ENCODE data around the gene KAT2B.
A peak's percentile ranks its signal among the peaks of the same experiment; 100 is the strongest.

Gene KAT2B

GRCh38 chr3:20077068-20077467 is 36.8 kb downstream of the KAT2B start:
- DNase-seq (ENCODE audit: low read depth): no peak
- TF ChIP-seq, protein P1, sequence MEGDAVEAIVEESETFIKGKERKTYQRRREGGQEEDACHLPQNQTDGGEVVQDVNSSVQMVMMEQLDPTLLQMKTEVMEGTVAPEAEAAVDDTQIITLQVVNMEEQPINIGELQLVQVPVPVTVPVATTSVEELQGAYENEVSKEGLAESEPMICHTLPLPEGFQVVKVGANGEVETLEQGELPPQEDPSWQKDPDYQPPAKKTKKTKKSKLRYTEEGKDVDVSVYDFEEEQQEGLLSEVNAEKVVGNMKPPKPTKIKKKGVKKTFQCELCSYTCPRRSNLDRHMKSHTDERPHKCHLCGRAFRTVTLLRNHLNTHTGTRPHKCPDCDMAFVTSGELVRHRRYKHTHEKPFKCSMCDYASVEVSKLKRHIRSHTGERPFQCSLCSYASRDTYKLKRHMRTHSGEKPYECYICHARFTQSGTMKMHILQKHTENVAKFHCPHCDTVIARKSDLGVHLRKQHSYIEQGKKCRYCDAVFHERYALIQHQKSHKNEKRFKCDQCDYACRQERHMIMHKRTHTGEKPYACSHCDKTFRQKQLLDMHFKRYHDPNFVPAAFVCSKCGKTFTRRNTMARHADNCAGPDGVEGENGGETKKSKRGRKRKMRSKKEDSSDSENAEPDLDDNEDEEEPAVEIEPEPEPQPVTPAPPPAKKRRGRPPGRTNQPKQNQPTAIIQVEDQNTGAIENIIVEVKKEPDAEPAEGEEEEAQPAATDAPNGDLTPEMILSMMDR (conservative IDR thresholded peaks at IDR 0.05; ENCODE audit: control insufficient read depth, insufficient read depth, low read depth, low read length): no peak
- H3K4me3 ChIP-seq (ENCODE audit: control insufficient read depth, low read depth, low read length): no peak overlapping the region

GRCh38 chr3:20078194-20078714 is 38.0 kb downstream of the KAT2B start:
- no peak overlapping the region for H3K4me3 ChIP-seq (ENCODE audit: control insufficient read depth, low read depth, low read length)
- TF ChIP-seq, protein P1 (conservative IDR thresholded peaks at IDR 0.05; ENCODE audit: control insufficient read depth, insufficient read depth, low read depth, low read length): no peak
- DNase-seq (ENCODE audit: low read depth): no peak

GRCh38 chr3:20079621-20080020 is 39.4 kb downstream of the KAT2B start:
- H3K4me3 ChIP-seq (ENCODE audit: control insufficient read depth, low read depth, low read length): no peak overlapping the region
- no peak for DNase-seq (ENCODE audit: low read depth)
- TF ChIP-seq, protein P1 (conservative IDR thresholded peaks at IDR 0.05; ENCODE audit: control insufficient read depth, insufficient read depth, low read depth, low read length): no peak

GRCh38 chr3:20080956-20081554 is 40.8 kb downstream of the KAT2B start:
- TF ChIP-seq, protein P1 (conservative IDR thresholded peaks at IDR 0.05; ENCODE audit: control insufficient read depth, insufficient read depth, low read depth, low read length): no peak
- no peak overlapping the region for H3K4me3 ChIP-seq (ENCODE audit: control insufficient read depth, low read depth, low read length)
- peak; percentile 16 for DNase-seq (ENCODE audit: low read depth)

GRCh38 chr3:20083253-20083652 is 43.0 kb downstream of the KAT2B start:
- no peak overlapping the region for H3K4me3 ChIP-seq (ENCODE audit: control insufficient read depth, low read depth, low read length)
- TF ChIP-seq, protein P1 (conservative IDR thresholded peaks at IDR 0.05; ENCODE audit: control insufficient read depth, insufficient read depth, low read depth, low read length): no peak
- DNase-seq (ENCODE audit: low read depth): no peak

- TF ChIP-seq, protein P1 (conservative IDR thresholded peaks at IDR 0.05; ENCODE audit: control insufficient read depth, insufficient read depth, low read depth, low read length): no peak
- no peak overlapping the region for H3K4me3 ChIP-seq (ENCODE audit: control insufficient read depth, low read depth, low read length)
- DNase-seq (ENCODE audit: low read depth): no peak
Observed at GRCh38 chr3:20083953-20084352, 43.7 kb downstream of the KAT2B start.

All from fibroblast of mammary gland (primary cell).